Stimulated activated naive CD4-positive, alpha-beta T cell treated with Interleukin-2 at 50 U/mL for 16 hours (primary cell): ENCODE data around the gene ZFHX3.
"Not testable (repeated sequence)": the region's sequence is repeated elsewhere in the genome, so short reads cannot be mapped to it uniquely, and the experiment has no call there.

ENCODE experiments used
- DNase-seq: peaks from one replicate; lab custom pipeline; 2025; lab: John Stamatoyannopoulos, UW

ZFHX3 gene

DNA sequence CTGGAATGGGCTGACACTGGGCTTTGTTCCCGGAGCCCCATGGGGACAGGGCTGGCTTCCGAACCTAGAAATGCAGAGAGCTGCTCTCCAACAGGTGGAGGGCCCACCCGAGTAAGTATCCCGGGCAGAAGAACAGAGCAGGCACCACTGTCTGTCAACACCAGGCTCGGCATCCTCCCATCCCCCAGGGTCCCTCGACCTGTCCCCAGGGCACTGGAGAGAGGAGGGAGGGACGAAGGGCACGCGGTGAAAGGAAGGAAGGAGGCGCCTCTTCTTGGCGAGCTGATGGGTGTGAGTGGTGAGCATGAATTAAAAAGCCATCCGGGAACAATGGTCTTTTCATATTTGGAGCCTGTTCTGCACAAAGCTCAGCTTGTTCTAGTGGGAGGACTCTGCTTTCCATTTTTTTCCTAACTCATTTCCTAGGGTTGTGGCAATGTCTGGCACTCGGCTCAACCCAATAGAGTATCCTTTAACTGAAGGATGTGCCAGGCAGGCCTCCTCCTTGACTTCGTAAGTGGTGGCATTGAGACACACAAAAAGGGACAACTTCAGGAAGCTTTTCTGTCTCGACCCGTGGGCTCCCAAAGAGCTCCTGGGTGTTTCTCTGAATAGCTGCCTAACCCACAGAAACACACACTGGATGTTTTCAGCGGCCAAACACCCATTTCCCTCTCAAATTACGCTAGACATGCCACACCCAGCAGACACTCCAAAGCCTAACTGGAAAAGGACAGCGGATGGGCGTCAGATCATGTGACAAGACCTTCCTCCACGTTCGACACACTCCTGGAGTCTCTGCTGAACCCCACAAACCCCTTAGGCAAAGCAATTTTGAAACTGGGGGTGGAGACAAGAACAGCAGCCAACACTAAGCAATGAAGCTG is 47.7 kb downstream of the ZFHX3 start:
- DNase-seq = no peak

DNA sequence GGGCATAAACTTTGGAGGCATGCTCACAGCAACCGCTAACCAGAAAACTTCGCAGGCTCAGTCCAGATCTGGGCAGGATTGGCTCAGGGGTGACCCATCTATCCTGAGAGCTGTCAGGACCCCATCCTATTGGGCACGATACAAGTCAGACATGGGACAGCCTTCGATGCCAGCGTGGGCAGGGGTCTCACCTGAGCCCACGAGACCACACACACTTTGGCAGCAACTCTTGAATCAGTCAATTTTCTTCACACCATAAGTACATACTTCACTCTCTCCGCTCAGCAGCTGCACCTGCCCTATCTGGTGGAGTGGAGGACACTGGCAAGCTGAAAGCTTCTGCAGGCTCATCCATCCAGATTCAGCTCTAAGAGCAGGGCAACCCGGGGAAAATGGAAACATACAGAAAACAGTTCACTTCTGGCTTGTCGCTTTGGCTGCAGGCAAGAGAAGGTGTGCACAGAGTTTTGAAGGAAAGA is 48.3 kb downstream of the ZFHX3 start:
- no peak for DNase-seq

DNA sequence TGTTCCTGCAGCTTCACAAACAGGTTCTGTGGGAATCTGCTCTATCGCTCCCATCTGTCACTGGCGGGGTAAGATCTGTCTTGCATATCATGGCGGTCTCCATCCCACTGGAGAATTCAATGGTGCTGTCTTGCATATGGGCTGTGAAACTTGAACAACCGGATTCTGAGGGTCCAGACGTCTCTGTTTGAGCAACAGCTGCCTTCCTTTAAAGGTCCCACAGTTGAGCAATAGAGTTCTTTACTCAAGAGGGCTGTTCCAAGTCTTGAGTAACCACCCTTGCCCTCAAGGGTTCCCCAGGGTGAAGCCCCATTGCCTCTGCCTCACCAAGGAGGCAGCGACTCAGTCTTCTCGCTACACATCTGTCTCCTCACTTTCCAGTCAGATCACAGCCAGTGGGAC is 50.8 kb downstream of the ZFHX3 start:
- no peak for DNase-seq

DNA sequence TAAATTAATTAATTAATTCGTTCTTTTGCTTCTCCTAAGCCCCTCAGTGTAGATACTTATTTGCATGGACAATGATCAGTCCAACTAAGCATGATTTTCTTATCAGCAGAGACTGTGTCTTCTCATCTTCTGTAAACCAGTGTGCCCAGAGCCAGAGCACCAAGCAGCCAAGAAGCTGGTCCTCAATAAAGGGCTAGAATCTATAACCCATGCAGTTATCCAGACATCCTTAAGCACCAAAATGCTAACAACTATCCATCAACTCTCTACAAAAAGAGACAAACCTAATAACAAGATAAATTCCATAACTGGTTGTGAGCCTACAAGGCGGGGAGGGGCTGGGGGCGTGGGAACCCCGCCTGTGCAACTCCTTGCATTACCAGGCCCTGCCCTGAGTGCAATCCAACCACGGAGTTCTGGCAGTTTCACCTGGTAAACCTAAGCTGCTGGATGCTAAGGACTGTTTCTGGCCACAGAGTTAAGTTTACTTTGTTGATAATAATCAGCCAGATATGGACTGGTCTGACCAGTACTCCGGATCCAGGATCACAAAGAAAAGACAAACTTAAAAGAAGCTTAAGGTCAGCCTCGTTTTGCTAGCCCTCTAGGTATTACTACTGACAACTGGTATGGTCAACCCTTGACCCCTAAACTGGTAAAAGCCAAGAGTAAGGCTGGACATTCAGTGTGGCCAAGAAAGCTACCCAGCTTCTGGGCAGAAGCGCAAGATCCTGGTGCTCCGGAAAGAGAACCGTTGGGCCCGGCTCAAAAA is 51.5 kb downstream of the ZFHX3 start:
- no peak for DNase-seq

DNA sequence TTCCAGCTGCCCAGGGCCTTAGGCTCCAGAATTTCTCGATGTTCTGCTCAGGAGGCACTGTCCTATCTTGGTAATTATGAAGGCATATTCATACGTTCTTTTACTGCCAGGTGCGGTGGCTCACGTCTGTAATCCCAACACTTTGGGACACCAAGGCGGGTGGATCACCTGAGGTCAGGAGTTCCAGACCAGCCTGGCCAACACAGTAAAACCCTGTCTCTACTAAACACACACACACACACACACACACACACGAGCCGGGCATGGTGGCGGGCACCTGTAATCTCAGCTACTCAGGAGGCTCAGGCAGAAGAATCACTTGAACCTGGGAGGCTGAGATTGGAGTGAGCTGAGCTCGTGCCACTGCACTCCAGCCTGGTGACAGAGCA is 52.1 kb downstream of the ZFHX3 start:
- DNase-seq = not testable (repeated sequence)

DNA sequence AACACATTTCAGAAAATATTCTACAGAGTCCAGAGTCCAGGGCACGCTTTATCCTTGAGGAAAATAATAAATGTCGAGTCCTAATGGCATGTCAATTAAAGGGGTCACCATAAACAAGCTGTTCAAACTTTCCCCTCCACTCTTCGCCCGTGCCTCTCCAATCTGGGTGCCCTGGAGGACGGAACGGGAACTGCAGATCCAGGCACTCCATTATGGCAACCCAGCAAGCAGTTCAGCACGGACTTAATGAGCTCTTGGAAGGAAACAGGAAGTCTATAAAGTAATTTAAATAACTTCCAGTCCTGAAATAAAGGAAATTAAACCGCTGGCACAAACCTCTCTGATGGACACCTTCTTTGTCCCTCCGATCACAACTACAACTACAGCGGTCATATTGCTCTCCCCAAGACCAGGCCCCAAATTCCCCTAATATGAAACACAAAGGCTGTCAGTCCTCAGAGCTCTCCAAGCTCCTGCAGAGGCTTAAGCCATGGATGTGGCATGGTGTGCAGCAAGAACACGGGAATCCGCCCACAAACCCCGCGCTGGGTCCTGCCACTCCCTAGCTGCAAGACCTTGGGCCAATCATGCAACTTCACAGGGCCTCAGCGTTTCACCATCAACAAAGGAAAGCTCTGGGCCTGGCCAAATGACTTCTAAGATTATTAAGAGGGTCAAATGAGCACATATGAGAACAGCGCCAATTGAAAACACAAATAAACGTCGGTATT is 52.6 kb downstream of the ZFHX3 start:
- no peak for DNase-seq

DNA sequence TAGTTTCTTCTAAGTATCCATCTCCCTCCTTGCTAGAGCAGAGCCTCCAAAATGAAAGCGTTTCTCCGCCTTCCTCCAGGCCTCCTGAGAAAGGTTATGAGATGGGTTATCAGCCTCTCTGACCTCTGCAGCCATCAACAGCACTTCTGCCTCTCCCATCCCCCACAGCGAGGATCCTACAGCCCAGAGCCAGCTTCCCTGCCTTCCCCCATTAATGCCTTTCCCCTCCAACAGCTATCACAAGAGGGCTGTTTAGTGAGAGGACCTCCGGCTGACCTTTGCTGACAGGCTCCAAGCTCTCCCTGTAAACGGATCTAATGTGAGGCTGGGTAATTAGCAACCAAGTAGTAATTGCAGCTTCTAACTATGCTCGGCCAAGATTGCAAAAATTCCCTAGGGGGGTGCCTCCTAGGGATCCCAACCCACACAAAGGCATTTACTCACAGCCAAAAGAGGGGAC is 55.8 kb downstream of the ZFHX3 start:
- no peak for DNase-seq

DNA sequence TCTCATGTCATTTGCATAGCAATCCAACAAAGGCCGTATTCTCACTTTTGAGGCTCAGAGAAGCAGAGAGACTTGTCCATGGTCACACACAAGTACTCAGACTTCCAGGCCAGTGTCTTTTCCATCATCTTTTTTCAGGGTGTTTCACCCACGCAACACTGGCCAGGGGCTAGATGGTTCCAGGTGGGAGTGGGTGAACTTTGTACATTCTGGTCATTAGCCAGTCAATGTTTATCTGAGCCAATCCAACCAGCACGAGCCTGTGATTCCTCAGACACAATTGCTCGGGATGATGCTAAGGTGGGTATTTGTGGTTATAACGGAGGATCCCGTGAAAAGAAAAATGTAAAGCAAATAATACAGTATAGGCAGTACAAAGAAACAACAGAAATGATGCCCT is 56.3 kb downstream of the ZFHX3 start:
- DNase-seq = no peak

DNA sequence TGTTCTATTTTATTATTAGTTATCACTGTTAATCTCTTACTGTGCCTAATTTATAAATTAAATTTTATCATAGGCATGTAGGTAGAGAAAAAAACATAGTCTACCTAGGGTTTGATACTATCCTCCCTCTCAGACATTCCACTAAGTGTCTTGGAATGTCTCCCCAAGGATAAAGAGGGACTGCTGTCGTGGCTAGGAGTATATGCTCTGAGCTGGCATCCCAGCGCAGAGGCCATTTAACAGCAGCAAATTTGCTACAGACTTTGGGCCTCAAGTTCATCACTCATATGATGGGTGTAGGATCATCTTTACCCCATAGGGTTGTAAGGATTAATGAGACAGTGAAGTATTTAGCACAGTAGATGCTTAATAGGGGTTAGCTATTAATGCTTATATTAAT is 56.7 kb downstream of the ZFHX3 start:
- DNase-seq = no peak

DNA sequence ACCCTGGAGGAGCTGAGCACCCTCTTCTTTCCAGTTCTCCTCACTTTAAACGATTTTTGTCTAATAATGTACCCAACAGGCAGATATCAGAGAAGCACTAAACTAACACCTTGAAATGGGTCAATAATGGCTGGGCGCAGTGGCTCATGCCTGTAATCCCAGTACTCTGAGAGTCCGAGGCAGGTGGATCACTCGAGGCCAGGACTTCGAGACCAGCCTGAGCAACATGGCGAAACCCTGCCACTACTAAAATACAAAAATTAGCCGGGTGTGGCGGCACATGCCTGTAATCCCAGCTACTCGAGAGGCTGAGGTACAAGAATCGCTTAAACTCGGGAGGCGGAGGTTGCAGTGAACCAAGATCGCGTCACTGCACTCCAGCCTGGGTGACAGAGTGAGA is 57.4 kb downstream of the ZFHX3 start:
- no peak for DNase-seq

DNA sequence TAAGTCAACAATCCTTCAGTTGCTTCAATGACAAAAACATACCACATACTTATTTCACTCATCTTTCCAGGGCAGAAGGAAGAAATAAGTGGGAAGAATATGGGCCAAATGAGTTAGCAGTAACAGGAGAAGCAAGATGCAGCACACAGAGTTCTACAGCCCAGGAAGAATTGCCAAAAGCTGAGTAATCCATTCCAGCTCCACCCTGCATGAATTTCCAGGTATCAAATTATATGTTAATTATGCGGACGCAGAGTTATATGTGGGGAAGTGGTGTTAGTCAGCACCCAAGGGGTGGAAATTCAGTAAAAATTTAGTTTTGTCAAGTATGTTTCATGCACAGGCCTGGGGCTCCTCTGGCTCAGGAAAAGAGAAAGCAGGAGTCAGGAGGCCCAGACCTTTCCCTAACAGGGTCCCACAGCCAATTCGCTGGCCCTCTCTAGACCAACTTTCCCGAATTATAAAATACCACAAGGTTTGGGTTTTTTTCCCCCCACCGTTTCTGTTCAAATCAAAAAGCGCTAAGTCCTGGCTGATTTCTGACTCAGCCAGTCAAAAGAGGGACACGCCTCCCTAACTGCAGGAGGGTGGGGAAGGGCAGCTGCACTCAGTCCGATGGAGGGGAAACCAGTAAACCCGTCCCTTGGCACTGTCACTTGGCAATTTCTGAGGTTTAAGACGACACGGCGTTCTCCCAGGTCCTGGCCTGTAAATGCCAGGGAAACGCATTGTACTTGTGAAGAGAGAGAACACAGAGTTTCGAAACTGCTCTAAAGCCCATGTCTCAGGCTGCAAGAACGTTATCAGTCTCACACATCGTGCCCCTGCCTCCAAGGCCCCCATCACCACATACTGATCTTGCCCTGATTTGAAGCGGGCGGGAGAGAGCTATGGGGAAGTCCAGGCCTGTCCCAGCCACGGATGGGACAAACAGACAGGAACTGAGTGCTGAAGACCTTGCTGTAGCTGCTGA is 58.1 kb downstream of the ZFHX3 start:
- no peak for DNase-seq

DNA sequence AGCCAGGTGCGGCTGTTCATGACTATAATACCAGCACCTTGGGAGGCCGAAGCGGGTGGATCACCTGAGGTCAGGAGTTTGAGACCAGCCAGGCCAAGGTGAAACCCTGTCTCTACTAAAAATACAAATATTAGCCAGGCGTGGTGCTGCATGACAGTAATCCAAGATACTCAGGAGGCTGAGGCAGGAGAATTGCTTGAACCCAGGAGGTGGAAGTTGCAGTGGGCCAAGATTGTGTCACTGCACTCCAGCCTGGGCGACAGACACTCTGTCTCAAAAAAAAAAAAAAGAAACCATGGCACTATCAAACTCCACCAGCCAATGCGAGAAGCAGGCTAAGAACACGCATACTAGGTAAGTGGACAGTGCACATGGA is 58.7 kb downstream of the ZFHX3 start:
- DNase-seq = not testable (repeated sequence)

DNA sequence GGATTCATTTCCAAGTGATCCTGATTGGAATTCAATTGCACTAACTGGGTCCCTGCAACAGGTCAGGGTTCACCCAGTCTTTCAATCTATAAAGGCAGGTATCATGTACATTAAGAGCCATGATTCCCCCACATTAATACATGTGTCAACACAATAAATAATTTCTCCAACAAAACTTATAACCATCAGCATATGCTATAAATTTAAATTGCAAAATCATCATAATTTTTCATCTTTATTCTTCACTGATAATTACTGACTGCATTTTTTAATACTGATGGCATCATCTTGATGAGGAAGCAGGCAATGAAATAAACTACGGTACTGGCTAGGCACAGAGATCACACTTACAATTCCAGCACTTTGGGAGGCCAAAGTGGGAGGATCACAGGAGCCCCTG is 59.4 kb downstream of the ZFHX3 start:
- DNase-seq = no peak

DNA sequence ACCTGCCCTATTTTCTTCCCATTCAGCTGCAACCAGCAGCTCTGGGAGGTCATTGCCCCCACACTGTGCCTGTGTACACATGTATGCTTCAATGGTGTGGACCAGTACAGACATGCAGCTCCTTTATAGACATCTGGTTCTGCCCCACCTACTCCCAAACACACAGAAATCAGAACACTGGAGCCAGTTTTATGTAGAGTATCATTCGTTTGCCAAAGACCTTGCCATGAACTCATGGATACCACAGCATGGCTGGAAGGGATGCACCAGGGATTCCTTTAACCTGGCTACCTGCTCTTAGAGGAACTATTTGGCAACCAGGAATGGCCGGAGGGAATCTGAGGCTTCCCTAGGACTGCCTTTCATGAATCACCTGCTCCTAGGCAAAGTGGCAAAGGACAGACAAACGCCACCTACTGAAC is 60.4 kb downstream of the ZFHX3 start:
- DNase-seq = no peak

DNA sequence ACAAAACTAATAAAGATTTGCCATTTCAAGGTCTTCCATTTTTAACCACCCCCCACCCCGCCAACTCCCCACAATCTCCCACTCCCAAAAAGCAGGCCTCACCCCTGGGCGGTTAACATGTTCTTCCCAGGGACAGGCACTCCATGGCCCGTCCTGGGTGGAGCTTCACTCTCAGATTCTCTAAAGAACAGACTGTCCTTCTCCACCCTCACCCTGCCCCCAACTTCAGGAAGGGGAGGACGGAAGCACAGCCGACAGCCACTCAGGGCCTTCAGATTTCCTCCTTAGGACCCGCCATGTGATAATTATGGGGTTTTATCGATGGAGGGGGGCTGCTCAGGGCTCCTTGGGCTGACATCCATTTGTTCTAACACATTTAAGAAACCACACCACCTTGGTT is 61.9 kb downstream of the ZFHX3 start:
- DNase-seq = no peak

DNA sequence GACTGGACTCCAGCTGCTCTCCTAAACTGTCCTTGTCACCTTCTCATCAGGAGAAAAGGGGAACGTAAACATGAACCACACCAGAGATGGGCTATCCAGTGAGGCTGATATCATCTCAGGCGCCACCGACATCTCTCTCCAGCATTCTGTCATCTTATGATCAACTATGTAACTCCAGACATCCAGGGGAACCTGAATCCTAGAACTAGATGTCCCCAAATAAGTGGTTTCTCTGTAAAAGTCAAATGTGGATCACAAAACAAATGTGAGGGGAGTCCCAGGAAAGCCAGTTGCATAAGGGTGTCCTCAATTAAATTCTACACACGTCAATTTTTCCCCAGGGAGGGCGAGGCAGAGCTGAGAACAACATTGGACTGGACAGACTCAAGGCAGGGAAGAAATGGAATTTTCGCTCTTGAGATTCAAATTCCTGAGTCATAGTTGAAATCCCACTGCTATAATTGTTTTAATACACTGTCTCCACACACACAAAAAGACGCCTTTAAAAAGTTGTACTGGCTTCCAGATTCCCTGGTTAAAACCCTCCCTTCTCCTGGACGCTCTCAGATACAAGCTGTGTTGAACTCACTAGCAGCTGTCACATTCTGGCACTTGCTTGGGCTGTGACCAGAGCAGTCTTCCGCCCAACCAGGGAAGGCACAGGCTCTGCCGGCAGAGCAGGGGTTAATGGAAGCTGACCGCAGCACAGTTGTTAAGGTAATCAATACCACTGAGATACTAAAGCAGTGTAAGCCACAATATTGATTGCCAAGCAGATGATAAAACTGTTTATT is 62.6 kb downstream of the ZFHX3 start:
- no peak for DNase-seq

DNA sequence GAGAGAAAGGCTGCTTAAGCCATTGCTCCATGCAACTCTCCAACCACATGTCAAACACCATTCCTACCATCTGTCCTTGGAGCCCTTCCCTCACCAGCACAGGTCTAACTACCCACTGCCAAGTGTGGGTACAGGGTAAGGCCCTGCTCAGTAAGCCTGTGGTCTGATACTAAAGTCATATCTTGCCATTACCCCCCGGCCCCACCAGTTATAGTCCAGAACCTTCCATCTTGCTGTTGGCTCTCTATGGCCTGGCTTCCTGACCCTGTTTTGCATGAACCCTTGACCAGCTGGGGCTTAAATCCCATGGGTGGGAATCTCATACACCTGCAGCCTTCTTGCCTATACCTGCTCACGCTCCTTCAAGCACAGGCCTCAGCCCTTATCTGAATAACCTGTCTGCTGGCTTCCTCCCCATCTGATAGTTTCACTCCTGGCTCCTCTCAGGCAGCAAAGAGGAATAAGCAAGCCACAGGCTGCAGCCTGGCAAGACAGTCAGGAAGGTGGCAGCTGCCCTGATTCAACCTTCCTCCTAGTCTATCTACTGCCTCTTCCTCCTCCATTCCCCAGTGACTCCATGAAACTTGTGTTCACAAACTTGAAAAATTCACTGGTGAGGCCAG is 64.1 kb downstream of the ZFHX3 start:
- no peak for DNase-seq

DNA sequence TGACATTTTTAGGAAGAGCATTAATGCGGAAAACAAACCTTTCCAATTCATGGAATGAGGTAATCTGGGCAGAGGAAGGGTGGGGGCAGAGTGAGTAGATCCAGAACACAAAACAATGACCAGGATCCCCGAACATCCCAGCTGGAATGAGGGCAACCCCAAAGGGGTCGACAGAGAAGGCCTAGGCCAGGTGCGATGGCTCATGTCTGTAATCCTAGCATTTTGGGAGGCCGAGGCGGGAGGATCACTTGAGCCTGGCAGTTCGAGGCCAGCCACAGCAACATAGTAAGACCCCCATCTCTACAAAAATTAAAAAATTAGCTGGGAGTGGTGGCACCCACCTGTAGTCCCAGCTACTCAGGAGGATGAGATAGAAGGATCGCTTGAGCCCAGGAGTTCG is 64.7 kb downstream of the ZFHX3 start:
- no peak for DNase-seq

DNA sequence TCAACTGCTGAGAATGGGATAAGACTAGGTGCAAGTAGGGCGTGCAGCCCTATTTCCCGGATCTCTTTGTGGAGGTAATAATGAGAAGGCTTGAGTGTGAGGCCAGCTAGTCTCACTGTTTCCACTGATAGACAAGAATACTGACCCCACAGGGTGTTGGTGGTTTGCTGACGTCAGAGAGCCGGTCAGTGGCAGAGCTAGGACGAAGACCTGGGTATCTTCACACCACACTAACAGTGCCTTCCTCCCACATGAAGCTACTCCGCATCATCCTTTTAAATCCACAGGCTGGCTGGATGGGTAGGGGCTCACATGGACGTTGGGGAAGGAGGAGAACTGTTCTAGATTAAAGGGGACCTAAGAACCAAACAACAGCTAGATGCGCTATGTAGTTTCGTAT is 68.0 kb downstream of the ZFHX3 start:
- DNase-seq = no peak

DNA sequence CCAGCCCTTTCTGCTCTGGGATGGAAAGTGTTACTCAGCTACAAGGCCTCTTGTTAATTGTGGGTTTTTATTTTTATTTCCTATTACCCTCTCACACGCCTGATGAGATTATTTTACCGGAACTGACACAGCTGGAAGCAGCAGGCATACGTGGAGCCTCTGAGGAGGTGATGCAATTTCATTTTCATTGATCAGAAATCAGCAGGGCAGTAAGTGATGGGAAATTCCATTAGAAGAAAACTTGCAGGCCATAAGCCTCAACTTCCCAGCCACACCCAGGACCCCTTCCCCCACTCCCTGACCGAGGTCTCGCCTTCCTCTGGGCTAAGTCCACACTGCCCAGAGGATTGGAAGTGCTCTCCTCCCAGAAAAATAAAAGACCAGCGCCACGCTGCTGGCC is 69.7 kb downstream of the ZFHX3 start:
- no peak for DNase-seq
